ENCODE data around the gene ITFG2.

The ITFG2 gene

GRCh38 chr12:2795291-2796186 lies 16.9 kb upstream of the ITFG2 start:
- peak; percentile 80 for DNase-seq

- no peak for DNase-seq
Measured at GRCh38 chr12:2796187-2796666, 16.2 kb upstream of the ITFG2 start.

GRCh38 chr12:2797721-2798418 lies 14.6 kb upstream of the ITFG2 start:
- DNase-seq, result no peak

- DNase-seq, result no peak
Measured at GRCh38 chr12:2800046-2800570, 12.4 kb upstream of the ITFG2 start.

GRCh38 chr12:2801044-2801783 lies 11.3 kb upstream of the ITFG2 start:
- DNase-seq, result no peak

GRCh38 chr12:2803635-2804392 lies 8.7 kb upstream of the ITFG2 start:
- DNase-seq, result no peak

- no peak for DNase-seq
Measured at GRCh38 chr12:2804393-2805142, 7.9 kb upstream of the ITFG2 start.

GRCh38 chr12:2805143-2805520 lies 7.3 kb upstream of the ITFG2 start:
- DNase-seq, result no peak

- no peak for DNase-seq
Measured at GRCh38 chr12:2806700-2807099, 5.8 kb upstream of the ITFG2 start.

- DNase-seq, result no peak
Measured at GRCh38 chr12:2811801-2812200, 667 bp upstream of the ITFG2 start.

GRCh38 chr12:2813214-2814185 lies 1.0 kb downstream of the ITFG2 start:
- peak; percentile 63 for DNase-seq

GRCh38 chr12:2819810-2820209 lies 7.3 kb downstream of the ITFG2 start:
- no peak for DNase-seq

GRCh38 chr12:2820432-2820831 lies 8.0 kb downstream of the ITFG2 start:
- DNase-seq, result no peak

GRCh38 chr12:2823483-2823882 lies 11.0 kb downstream of the ITFG2 start:
- no peak for DNase-seq

- no peak for DNase-seq
Measured at GRCh38 chr12:2824541-2824940, 12.1 kb downstream of the ITFG2 start.

GRCh38 chr12:2825132-2825531 lies 12.7 kb downstream of the ITFG2 start:
- DNase-seq, result no peak

- DNase-seq, result no peak
Measured at GRCh38 chr12:2826036-2826435, 13.6 kb downstream of the ITFG2 start.

- no peak for DNase-seq
Measured at GRCh38 chr12:2826721-2827515, 14.4 kb downstream of the ITFG2 start.

GRCh38 chr12:2829275-2829674 lies 16.8 kb downstream of the ITFG2 start:
- DNase-seq, result no peak
